Fibroblast of skin of scalp (primary cell): ENCODE measurements around the gene LYPLA2.
"Not testable (repeated sequence)": the region's sequence is repeated elsewhere in the genome, so short reads cannot be mapped to it uniquely, and the experiment has no call there.

ENCODE experiments used
- DNase-seq: peaks from one replicate; pipeline ENCODE4 v3.0.0-alpha.2; 2013

Gene LYPLA2

GRCh38 chr1:23779826-23780371 is 11.0 kb upstream of the LYPLA2 start:
- DNase-seq: peak; percentile 54

GRCh38 chr1:23783141-23783540 is 7.8 kb upstream of the LYPLA2 start:
- not testable (repeated sequence) for DNase-seq

GRCh38 chr1:23784846-23785245 is 6.1 kb upstream of the LYPLA2 start:
- DNase-seq: no peak

GRCh38 chr1:23787701-23788100 is 3.2 kb upstream of the LYPLA2 start:
- DNase-seq: no peak

GRCh38 chr1:23788695-23789094 is 2.2 kb upstream of the LYPLA2 start:
- no peak for DNase-seq

GRCh38 chr1:23791516-23792047 is 637 bp downstream of the LYPLA2 start:
- DNase-seq: no peak

GRCh38 chr1:23792151-23792945 is 1.4 kb downstream of the LYPLA2 start:
- DNase-seq: no peak

GRCh38 chr1:23793018-23793781 is 2.3 kb downstream of the LYPLA2 start:
- no peak for DNase-seq

- DNase-seq: no peak
Observed at GRCh38 chr1:23793861-23794731, 3.2 kb downstream of the LYPLA2 start.

- not testable (repeated sequence) for DNase-seq
Observed at GRCh38 chr1:23794732-23795182, 3.8 kb downstream of the LYPLA2 start.

- DNase-seq: no peak
Observed at GRCh38 chr1:23795676-23796465, 4.9 kb downstream of the LYPLA2 start.

- no peak for DNase-seq
Observed at GRCh38 chr1:23796466-23797271, 5.7 kb downstream of the LYPLA2 start.

- DNase-seq: no peak
Observed at GRCh38 chr1:23797478-23798448, 6.8 kb downstream of the LYPLA2 start.

GRCh38 chr1:23798662-23799142 is 7.8 kb downstream of the LYPLA2 start:
- no peak for DNase-seq

GRCh38 chr1:23799255-23799569 is 8.3 kb downstream of the LYPLA2 start:
- DNase-seq: no peak

GRCh38 chr1:23799570-23800399 is 8.8 kb downstream of the LYPLA2 start:
- no peak for DNase-seq

- peak; percentile 95 for DNase-seq
Observed at GRCh38 chr1:23800400-23801337, 9.7 kb downstream of the LYPLA2 start, which contains the start of gene GALE. Gene GALE (minus strand): TSS chr1:23800754. CDS start chr1:23799007, 1,747 bp downstream.
